ENCODE results near the gene ENTPD5. TPM values are rescaled to one million over a fixed set of nuclear protein-coding genes. Genes with fewer than 3 reads are reported as not detected.
A peak's percentile ranks its signal among the peaks of the same experiment; 100 is the strongest.

Gene ENTPD5
- total and polyA plus RNA-seq, 11 donors, result 4.7 to 12.3 (median 6.7) TPM

- Histone ChIP-seq H3K27me3 (no peaks in the 10 kb centered on the region), H3K4me1 (peaks cover 0 to 8% (median 0%) of the 10 kb centered on the region in 12 donors), H3K36me3 (peaks cover 0 to 52% (median 4%) of the 10 kb centered on the region in 9 donors), H3K4me3 (no peak overlapping the region), H3K27ac (no peak overlapping the region), H3K9me3 (no peaks in the 10 kb centered on the region)
- 96 to 97% (median 97%) methylated on average over 4 of the region's 4 CpGs for WGBS, 4 donors
- intact Hi-C loops (cut with DNase I), result no loop called here
- ATAC-seq (no peak), DNase-seq (no peak)
- TF ChIP-seq POLR2A (IDR thresholded peaks at IDR 0.05) (no peak), CTCF (IDR thresholded peaks at IDR 0.05) (no peak)
These were observed 26.4 kb upstream of the ENTPD5 start for GRCh38 chr14:74045522-74045921.

- no peak for TF ChIP-seq POLR2A (IDR thresholded peaks at IDR 0.05)
- TF ChIP-seq CTCF (IDR thresholded peaks at IDR 0.05), result no peak
- no peak for DNase-seq
- 47 to 80% (median 65%) methylated on average over 2 of the region's 2 CpGs for WGBS, 4 donors
- no peaks in the 10 kb centered on the region for H3K9me3 ChIP-seq
- H3K27ac ChIP-seq, result no peak overlapping the region
- no peak for ATAC-seq
- H3K4me3 ChIP-seq, result no peak overlapping the region
- H3K4me1 ChIP-seq, result no peaks in the 10 kb centered on the region
- no peaks in the 10 kb centered on the region for H3K27me3 ChIP-seq
- peaks cover 0 to 36% (median 0%) of the 10 kb centered on the region in 9 donors for H3K36me3 ChIP-seq
- intact Hi-C loops (cut with DNase I), result loop anchor here in 1 of 10 donors (2.0 kb wide), 1 partner anchor 37 kb away; no protein-coding TSS in a partner anchor
These were observed 23.2 kb upstream of the ENTPD5 start for GRCh38 chr14:74042296-74042695.

- intact Hi-C loops (cut with DNase I), result no loop called here
- no peaks in the 10 kb centered on the region for H3K4me1 ChIP-seq
- TF ChIP-seq CTCF (IDR thresholded peaks at IDR 0.05), result peak; percentile 52 to 73 (median 66)
- no peak for TF ChIP-seq POLR2A (IDR thresholded peaks at IDR 0.05)
- peaks cover 0 to 39% (median 0%) of the 10 kb centered on the region in 9 donors for H3K36me3 ChIP-seq
- 66 to 70% (median 68%) methylated on average over 3 of the region's 3 CpGs for WGBS, 4 donors
- no peak overlapping the region for H3K27ac ChIP-seq
- DNase-seq (no peak), ATAC-seq (no peak)
- no peaks in the 10 kb centered on the region for H3K27me3 ChIP-seq
- H3K9me3 ChIP-seq, result no peaks in the 10 kb centered on the region
- no peak overlapping the region for H3K4me3 ChIP-seq
These were observed 19.2 kb upstream of the ENTPD5 start for GRCh38 chr14:74038020-74038859.

GRCh38 chr14:74035556-74035955 is 16.5 kb upstream of the ENTPD5 start:
- intact Hi-C loops (cut with DNase I), result no loop called here

More at GRCh38 chr14:74035556-74035955, 16.5 kb upstream of the ENTPD5 start:
- no peak for TF ChIP-seq POLR2A (IDR thresholded peaks at IDR 0.05)
- no peak for TF ChIP-seq CTCF (IDR thresholded peaks at IDR 0.05)
- no peaks in the 10 kb centered on the region for H3K9me3 ChIP-seq
- H3K36me3 ChIP-seq, result peaks cover 0 to 28% (median 0%) of the 10 kb centered on the region in 9 donors
- no peak overlapping the region for H3K27ac ChIP-seq
- H3K27me3 ChIP-seq, result no peaks in the 10 kb centered on the region
- no peaks in the 10 kb centered on the region for H3K4me1 ChIP-seq
- DNase-seq (no peak), ATAC-seq (no peak)
- WGBS, 4 donors, result 92 to 99% (median 95%) methylated on average over 4 of the region's 4 CpGs
- no peak overlapping the region for H3K4me3 ChIP-seq

All from heart left ventricle (tissue), 16 donors.